HG02981 (cell line): Measurements from ENCODE around the gene TBRG1.

Experiments used
- ATAC-seq: cut with Tn5 transposase; IDR thresholded peaks from one replicate; pipeline ENCODE4 v1.9.1; 2021; ENCODE audit warnings: mild to moderate bottlenecking, moderate library complexity; ENCODE audit not compliant: unreplicated experiment

TBRG1 gene

DNA sequence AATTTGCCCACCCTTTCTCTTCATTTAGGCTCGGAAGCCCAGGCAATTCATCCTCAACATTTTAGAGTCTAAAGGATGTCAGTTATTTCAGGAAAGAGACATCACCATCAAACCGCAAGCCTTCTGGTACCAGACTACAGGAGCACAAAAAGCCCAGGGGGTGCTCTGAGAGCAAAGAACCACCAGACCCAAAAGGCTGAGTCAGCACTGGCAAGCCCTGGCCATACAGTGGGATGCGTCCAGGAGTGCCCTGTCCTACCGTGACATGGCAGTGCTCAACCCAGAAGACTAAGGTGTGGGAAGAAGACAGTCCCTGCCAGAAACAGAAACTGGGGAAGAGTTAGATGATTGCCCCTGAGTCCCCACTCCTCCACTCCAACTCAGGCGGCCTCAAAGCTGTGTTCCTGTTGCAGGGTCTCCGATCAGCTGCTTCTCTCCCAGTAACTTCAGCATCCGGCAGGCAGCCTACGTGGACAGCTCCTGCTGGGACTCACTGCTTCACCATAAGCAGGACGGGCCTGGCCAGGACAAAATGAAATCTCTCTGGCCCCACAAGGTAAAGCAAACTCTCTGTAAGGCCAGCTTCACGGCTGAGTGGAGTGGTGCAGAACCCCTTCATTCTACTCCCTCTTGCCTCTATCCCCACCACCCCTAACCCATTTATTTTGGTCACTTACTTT lies 10.0 kb upstream of the TBRG1 start:
- ATAC-seq = no peak

DNA sequence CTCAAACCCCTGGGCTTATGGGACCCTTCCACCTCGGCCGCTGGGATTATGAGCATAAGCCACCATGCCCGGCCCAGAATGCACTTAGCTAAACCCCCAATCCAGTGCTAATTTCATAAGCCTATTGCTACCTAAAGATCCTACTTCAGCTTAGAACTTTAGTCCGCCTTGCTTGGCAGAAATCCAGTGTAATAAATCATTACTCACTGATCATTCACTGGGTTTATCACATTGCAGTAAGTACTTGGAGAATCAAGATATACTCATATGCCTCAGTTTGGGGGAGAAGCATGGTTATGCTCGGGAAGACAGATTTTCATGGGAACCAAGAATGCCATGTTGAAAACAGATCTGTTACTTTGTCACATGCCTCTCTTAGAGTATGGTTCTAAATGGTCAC lies 3.8 kb upstream of the TBRG1 start:
- ATAC-seq = no peak

DNA sequence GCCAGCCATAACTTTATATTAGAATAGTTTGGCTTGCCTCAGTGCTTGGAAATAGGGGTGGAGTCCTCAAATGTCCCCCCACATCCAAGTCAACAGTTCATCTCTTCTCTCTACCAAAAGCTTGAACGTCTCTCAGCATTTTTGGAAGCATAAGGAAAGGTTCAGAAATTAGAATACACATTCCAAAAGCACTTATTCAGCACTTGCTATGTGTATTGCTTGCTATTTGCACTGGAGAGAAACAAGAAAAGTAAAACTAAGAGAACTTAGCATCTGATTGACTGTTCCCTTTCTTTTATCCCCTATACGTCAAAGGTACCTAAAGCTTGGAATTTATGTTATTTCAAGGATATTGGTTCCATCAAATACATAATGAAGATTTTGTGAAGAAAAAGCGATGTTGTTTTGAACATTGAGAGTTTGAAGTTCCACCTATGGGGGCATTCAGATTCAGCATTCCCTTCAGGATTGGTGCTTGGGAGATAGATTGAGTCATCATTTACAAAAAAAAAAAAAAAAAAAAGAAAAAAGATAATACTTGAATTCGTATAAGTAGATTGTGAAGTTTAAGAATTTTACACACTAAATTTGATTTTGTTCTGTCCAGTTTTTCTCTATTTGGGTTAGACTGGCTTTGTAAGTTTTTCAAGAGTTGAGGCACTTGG lies 1.3 kb downstream of the TBRG1 start:
- no peak for ATAC-seq

DNA sequence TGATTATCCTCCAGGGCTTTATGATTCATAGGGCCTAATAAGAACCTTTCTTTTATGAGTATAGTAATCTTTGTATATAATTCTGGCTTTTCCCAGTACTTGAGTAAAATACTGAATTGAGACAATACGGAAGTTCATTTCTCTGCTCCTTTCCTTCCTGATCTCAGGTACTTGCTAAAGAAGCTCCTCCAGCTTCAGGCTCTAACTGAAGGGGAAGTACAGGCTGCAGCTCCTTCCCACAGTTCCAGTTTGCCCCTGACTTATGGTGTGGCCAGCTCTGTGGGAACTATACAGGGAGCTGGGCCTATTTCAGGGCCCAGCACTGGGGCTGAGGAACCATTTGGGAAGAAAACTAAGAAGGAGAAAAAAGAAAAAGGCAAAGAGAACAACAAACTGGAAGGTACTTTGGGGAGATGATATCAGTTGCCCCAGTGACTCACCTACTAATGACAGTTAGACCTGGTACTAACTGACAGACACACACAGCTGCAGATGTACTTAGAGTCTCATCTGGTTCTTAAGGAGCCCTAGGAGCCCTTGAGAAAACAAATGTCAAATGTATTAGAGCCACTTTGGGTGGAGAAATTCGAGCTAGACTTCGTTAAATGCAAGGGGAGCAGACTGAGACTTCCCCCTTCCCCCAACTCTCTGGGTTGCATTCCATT lies 3.0 kb downstream of the TBRG1 start:
- no peak for ATAC-seq

DNA sequence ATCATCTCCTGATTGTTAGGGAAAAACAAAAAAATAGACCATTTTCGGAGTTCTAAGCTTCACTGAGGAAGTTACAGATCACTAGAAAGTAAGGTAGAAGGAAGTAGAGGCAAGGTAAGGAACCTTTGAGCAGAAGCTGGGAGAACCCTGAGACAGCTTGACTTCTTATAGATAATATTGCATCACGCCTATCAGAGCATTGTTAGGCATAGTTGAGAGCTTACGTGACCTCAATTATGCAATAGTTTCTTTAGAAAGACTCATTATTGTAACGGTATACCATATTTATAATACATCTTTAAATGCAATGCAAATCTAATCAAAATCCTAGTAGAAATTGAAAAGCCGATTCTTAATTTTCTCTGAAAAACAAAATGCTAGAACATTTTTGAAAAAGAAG lies 4.9 kb downstream of the TBRG1 start:
- ATAC-seq = no peak

DNA sequence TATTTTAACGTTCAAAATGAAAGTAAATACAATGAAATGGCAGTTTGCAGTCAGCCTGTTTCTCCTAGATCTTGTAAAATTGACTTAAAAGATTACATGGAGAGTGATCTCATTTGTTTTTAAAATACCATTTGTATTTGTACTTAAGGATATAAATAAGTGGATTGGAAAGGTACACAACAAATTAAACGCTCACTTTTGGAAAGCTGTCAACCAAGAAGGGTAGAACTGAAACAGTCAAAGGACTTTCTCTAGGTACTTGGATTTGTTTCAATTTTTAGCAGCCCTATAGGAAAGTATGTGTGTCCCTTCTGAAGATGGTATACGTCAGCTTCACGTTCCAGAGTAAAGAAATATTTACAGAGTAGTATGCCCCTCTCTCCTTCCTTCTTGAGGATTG lies 7.3 kb downstream of the TBRG1 start:
- no peak for ATAC-seq

DNA sequence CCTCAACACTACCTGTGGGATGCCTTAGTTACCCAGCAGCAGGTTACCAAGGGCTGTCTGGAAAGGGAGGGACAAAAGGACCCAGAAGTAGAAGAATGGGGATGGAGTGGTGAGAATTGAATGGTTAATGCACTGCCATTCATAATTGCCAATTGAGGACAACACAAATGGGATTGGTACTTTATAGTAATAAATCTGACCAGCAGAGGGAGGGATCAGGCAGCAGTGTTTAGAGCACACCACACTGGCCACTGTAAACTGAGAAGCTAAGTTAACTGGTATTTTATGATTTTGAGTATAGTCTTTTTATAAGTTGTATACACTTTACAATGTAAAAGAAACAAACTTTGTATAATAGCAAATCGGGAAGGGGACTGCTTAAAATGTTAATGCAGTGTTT lies 10.7 kb downstream of the TBRG1 start:
- ATAC-seq = no peak

DNA sequence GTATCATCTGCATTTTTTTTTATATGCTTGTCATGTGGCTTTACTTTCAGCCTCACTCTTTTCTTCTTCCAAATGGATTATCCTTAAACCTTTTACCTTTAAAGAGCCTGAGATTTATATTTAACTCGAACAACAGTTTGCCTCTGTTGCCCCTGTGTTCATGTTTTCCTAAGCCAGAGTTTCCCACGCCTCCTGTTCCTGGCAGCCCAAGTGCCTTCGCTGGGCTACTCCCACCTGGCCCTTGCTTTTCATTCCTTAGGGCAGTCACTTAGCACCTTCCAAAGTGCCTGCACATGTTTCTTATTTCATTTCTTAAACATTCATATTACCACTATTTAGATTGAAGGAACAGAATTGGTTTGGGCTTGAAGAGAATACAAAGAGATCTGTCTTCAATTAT lies 13.3 kb downstream of the TBRG1 start:
- no peak for ATAC-seq

DNA sequence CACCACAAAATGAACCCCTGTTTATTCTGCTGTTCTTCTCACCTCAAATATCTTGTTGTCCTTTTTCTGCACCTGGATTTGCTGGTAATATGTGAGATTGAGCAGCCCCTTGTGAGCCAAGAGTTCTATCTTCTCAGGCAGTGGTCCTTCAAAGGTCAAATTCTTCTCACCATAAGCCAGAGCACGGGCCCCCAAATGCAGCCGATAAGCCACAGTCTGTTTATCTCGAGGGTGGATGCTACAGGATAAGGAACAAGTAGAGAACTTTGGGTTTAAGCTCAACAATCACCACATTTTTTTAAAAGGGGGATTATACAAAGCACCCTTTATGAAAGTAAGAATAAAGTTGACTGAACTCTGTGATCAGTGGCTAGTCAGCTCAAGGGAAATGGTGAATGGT lies 15.8 kb downstream of the TBRG1 start:
- no peak for ATAC-seq

DNA sequence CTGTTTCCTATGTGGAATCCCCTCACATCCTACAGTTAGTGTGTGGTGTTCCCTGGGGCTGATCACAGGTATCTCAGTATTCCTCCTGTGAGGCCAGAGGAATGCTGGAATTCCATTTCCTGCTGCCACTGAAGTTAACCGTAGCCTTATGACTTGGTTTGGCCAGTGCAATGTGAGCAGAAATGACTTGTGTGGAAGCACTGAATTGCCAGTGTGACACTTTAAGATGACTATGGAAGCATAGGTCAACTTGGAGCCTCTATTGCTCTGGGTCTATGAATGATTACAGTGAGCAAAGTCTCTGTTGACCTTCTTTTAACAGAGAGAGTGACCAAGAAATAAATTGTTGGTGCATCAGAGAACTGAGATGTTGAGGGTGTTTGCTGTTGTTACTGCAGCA lies 16.5 kb downstream of the TBRG1 start:
- no peak for ATAC-seq

DNA sequence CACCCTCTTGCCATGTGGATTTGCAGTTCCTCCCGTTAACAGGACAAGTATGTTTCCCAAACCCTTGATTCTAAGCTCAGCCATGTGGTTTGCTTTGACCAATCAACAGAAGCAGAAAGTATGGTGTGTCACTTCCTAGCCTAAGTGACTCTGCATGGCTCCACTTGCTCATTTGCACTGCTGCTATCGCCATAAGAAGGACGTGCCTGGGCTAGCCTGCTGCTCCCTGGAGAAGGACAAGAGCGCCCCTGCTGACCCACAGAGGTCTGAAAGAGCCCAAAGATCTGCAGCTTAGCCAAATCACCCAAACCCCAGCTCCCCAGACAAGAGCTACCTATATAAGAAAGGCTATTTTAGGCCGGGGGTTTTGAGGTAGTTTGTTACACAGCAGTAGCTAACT lies 18.0 kb downstream of the TBRG1 start:
- ATAC-seq = no peak

DNA sequence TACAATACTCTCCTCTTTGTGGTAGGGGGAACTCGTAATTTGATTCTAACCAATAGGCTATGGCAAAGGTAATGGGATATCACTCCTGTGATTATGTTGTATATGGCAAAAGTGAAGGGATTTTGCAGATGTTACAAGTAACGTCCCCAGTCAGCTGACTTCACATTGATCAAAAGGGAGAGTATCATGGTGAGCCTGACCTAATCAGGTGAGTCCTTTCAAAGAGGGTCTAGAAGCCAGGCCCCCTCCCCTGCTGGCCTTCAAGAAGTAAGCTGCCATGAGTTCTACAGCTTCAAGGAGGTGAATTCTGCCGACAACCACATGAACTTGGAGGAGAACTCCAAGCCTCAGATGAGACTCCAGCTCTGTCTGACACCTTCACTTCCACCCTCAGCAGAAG lies 20.0 kb downstream of the TBRG1 start:
- no peak for ATAC-seq

DNA sequence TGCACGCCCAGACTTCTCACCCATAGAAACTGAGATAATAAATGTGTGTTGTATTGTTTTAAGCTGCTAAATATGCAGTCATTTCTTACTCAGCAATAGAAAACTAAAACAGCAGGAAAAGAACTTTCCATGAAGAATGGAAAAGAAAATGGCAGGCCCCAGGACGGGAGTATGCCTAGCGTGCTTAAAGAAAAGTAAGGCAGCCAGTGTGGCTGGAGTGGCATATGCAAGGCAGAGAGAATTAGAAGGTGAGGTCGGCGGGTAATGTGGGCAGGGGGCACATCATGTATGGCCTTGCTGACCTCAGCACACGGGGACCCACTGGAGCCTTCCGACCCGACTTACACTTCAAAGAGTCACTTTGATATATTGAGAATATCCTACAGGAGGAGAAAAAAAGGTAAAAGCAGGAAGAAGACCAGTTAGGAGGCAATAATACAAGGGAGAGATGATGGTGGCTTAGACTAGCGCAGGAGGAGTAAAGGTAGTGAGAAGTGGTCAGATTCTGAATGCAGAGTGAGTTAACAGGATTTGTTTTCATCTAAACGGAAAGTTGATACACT lies 20.5 kb downstream of the TBRG1 start:
- ATAC-seq = no peak

DNA sequence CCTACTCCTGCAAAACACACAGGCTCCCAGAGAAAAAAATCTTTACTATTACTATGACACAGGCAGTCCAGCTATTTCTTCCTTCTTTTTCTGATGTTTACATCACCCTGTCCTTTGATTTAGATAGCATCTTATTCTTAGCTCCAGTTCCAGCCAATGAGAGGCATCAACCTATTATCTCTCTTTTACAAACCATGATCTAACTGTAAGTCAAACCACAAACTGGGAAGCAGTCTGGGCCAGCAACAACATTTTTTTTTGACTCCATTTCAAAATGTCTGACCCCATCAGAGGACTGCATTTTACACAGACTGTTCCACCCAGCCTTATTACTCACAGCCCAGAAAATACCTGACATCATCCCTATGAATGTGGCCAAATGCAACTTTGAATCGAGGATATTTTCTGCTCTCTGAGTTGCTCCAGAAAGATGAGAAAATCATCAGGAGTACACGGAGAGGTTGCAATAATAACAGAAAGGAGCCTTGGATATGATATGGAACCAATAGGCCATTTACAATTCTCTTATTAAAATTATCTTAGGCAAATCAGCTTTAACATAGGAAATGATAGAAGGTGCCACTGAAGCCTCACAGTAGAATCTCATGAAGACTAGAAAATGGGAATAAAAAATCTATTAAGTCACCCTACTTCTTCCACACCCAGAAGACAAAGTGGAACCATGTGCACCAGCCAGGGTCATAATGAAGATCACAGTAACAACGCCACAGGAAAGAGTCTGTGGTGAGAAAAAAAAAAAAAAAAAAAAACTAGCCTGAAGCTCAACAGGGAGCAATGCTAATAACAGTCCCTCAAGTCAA lies 21.2 kb downstream of the TBRG1 start:
- no peak for ATAC-seq

DNA sequence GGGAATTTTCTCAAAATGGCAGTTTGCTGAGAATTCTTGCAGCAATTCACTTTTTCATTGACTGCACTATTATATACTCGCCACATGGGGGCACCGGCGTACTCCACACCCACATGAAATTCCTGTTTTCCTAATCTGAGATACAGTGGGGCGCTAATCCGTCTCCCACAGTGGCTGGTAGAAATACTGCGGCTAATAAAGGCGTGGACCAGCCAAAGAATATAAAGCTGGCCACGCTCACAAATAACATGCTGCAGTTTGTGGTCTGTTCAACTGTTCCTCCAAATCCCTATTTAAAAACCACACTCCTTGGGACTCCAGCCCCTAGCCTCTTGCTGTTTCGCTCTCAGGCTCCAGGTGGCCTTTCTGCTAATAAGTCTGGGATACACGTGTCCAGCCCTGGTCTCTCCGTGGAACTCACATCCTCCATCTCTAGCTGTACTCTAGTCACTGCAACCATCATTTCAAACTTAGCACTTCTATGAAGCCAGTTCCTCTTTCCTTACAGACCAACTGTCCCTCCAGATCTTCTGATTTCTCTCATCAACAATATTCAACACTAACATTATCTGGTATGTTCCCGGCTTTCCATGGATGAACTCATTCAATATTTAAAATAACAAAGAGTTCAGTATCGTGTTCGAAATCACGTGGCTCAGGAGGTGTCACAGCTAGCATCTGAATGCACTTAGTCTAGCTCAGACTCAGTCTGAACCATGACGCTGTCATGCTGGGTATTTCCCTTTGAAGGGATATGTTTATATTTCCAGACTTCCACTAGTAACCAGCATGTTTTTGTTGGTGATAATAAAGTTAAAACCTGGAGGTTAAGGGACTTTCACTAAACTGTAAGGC lies 22.0 kb downstream of the TBRG1 start:
- ATAC-seq = peak; percentile 42

DNA sequence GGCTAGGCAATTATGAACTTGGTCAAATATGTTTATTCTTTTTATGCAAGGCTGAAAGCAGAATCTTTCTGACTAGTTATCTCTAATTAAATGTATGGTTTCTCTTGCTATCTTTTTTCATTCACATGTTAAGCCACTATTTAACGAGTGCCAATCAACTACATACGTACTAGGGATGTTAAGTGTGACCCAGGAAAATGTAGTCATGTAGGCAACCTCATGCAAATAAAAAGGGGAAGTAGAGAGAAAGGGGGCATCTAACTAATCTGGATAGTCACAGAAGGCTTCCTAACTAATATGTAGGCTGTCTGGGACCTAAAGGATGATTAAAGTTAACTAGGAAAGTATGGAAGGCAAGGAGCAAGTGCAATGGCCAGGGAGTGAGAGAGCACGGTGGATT lies 23.5 kb downstream of the TBRG1 start:
- ATAC-seq = peak; percentile 62

DNA sequence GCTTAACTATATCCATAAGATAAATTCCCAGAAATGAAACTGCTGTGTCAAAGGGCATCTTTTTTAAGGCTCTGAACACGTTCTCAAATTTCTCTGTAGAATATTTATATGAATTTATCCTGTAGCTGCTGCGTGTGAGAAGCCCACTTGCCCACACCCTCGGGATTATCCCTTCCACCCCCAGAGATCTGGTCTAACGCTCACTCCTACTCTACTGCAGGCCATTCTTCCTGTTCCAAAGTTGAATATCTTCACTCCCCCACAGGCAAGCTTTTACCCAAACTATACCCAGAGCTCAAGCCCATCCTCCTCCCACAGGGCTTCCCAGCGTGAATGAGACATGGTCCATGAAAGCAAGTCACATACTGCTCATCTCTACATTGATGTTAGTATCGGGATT lies 25.9 kb downstream of the TBRG1 start:
- no peak for ATAC-seq

DNA sequence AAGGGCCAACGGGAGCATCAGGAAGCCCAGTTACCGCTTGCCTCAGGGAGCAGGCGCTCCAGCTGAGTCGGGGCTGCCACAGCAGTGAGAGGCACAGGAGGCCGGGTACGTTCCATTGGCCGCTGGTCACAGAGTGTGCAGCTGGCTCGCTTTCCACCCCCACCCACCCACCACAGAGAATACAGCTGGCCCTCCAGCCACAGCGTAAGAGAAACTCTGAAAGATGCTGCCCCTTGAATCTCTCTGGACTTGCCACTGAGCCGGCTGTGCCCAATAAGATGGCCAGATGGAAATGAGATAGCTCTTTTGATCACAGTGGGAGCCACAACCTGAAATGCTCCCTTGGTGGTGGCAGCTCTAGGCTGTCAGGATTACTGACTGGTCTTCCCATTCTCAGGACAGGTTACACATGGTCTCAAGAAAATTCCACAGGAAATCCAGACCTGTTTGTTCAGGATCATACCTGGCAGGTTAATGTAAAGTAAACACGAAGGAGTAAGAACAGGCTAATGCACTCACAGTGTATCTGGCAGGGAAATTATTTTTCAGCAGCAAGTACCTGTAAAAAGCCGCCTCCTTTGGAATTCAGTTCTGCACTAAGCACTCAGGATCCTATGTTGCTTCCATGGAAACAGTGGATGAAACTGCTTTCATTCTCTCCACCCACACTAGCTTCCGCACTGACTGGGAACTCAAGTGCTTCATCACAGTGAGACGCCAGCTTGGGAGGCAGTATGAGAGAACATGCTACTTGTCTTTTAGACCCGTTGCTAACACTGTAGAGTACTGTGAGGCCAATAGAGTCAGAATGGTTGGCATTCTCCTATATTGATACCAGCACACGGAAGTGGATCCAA lies 34.3 kb downstream of the TBRG1 start:
- no peak for ATAC-seq

DNA sequence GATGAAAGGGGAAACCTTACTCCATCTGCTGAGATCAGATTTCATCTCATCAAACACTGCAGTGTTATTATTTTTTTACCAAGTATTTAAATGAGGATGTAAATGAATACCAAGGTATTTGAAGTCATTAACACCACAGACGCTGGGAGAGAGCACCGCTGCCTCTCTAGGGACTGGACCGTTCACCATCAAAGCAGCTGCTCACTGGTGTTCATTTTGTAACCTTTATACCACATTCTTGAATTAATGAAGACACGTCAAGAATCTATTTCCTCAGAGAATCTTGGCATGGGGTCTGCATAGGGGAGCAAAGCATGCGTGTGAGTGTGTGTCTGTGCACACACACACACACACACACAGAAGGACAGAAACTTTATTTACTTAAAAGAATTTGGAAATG lies 35.2 kb downstream of the TBRG1 start:
- no peak for ATAC-seq
